Left cardiac atrium (tissue), 4 donors: ENCODE data around the gene C5orf46. TPM values are rescaled to one million over a fixed set of nuclear protein-coding genes. Genes with fewer than 3 reads are reported as not detected.
"Not testable (repeated sequence)": the region's sequence is repeated elsewhere in the genome, so short reads cannot be mapped to it uniquely, and the experiment has no call there.

ENCODE experiments used
- ATAC-seq, 2 donors: fragments of 200-7000 bp; cut with Tn5 transposase; one replicate each; pipeline ENCODE4 v1.9.1; 2020; ENCODE audit warnings: mild to moderate bottlenecking in 2 of 2, moderate library complexity in 2 of 2
- DNase-seq: peaks from one replicate; pipeline ENCODE4 v3.0.0-alpha.2; 2020
- intact Hi-C, 2 donors: fragments of 100-400 bp; cut with DNase I; formaldehyde crosslinking; loops; one replicate each; pipeline versions ENCODE4 v1.14.1 to v1.15.1; 2022 to 2023
- long read RNA-seq: library from polyadenylated mRNA; unstranded; transcript quantifications from one replicate; pipeline ENCODE4 v2.0.0, GENCODE V29; 2021
- total RNA-seq, 2 donors: library from RNA; stranded (reverse); fragmentation: NEBNext Ultra II Directional; extraction: Animal tissue kit (Norgen Biotek cat#: 25700); gene quantifications; one replicate each; pipeline ENCODE4 v1.2.1, GENCODE V29; 2021
- donor health status: DM: no; HTN: yes; CAD: no.
- donor health status: DM: no; HTN: yes; CAD: no; lungs with severe emphysema.
- donor health status: DM: yes; HTN: yes; CAD: no.
- donor health status: Dilated cardiomyopathy.

C5orf46 gene
- 1 to 10 TPM; 1.0 to 2.7 TPM for total RNA-seq
- long read RNA-seq = 0 reads

GRCh38 chr5:147906326-147907095 lies at the start of gene C5orf46:
Gene C5orf46 (minus strand): TSS chr5:147906538. CDS start chr5:147906501, 37 bp downstream.
- intact Hi-C loops = no loop called here
- DNase-seq (no peak), ATAC-seq (peak in 1 of 2 donors; percentile 31)

GRCh38 chr5:147954971-147955370 lies 48.6 kb upstream of the C5orf46 start:
- intact Hi-C loops = loop anchor here in 1 of 2 donors (5.0 kb wide), 2 partner anchors 162 to 777 kb away; no protein-coding TSS in a partner anchor
- DNase-seq (no peak), ATAC-seq (no peak)

GRCh38 chr5:147949711-147950573 lies 43.6 kb upstream of the C5orf46 start:
- intact Hi-C loops = loop anchor here in 1 of 2 donors (5.0 kb wide), 2 partner anchors 167 to 782 kb away; no protein-coding TSS in a partner anchor
- peak in 1 of 2 donors; percentile 41 for ATAC-seq
- DNase-seq = no peak

- intact Hi-C loops, ATAC-seq, DNase-seq: not testable (repeated sequence)
Observed at GRCh38 chr5:147946658-147947274, 40.4 kb upstream of the C5orf46 start.

GRCh38 chr5:147939431-147940114 lies 33.2 kb upstream of the C5orf46 start:
- ATAC-seq (no peak), DNase-seq (no peak)
- intact Hi-C loops = loop anchor here in 1 of 2 donors (5.0 kb wide), 1 partner anchor 312 kb away; no protein-coding TSS in a partner anchor

GRCh38 chr5:147935032-147935431 lies 28.7 kb upstream of the C5orf46 start:
- intact Hi-C loops = loop anchor here (2.0 to 5.0 kb wide), 3 partner anchors 48 to 308 kb away; no protein-coding TSS in a partner anchor
- ATAC-seq = peak; percentile 70 to 84

GRCh38 chr5:147930769-147931168 lies 24.4 kb upstream of the C5orf46 start:
- intact Hi-C loops = no loop called here
- DNase-seq (no peak), ATAC-seq (no peak)

More at GRCh38 chr5:147935032-147935431, 28.7 kb upstream of the C5orf46 start:
- no peak for DNase-seq

- DNase-seq = no peak
- no peak for ATAC-seq
- intact Hi-C loops = no loop called here
Observed at GRCh38 chr5:147927901-147928300, 21.6 kb upstream of the C5orf46 start.

- no peak for DNase-seq
- intact Hi-C loops = no loop called here
- ATAC-seq = no peak
Observed at GRCh38 chr5:147925020-147925419, 18.7 kb upstream of the C5orf46 start.

- ATAC-seq = no peak
- no peak for DNase-seq
- intact Hi-C loops = no loop called here
Observed at GRCh38 chr5:147921136-147921535, 14.8 kb upstream of the C5orf46 start.

- ATAC-seq (no peak), DNase-seq (no peak)
- intact Hi-C loops = no loop called here
Observed at GRCh38 chr5:147920420-147921030, 14.2 kb upstream of the C5orf46 start.

- intact Hi-C loops = no loop called here
- no peak for ATAC-seq
- no peak for DNase-seq
Observed at GRCh38 chr5:147918899-147919298, 12.6 kb upstream of the C5orf46 start.

GRCh38 chr5:147918101-147918685 lies 11.9 kb upstream of the C5orf46 start:
- DNase-seq (no peak), ATAC-seq (no peak)
- intact Hi-C loops = no loop called here

GRCh38 chr5:147913786-147914185 lies 7.4 kb upstream of the C5orf46 start:
- no peak for DNase-seq
- intact Hi-C loops = no loop called here
- no peak for ATAC-seq

GRCh38 chr5:147912011-147912410 lies 5.7 kb upstream of the C5orf46 start:
- DNase-seq = no peak
- no peak for ATAC-seq
- intact Hi-C loops = no loop called here

- DNase-seq = peak; percentile 57
- peak; percentile 72 to 77 for ATAC-seq
- intact Hi-C loops = no loop called here
Observed at GRCh38 chr5:147911427-147911826, 5.1 kb upstream of the C5orf46 start.

- ATAC-seq = no peak
- DNase-seq = no peak
- intact Hi-C loops = no loop called here
Observed at GRCh38 chr5:147904110-147904509, 2.2 kb downstream of the C5orf46 start.

GRCh38 chr5:147902609-147903115 lies 3.7 kb downstream of the C5orf46 start:
- intact Hi-C loops = no loop called here
- no peak for DNase-seq
- no peak for ATAC-seq
